ENCODE measurements around the gene C2CD3. TPM values are rescaled to one million over a fixed set of nuclear protein-coding genes. Genes with fewer than 3 reads are reported as not detected.

The C2CD3 gene
- total RNA-seq, 2 donors from 2014 or later, result 19.9 to 25.7 TPM

DNA sequence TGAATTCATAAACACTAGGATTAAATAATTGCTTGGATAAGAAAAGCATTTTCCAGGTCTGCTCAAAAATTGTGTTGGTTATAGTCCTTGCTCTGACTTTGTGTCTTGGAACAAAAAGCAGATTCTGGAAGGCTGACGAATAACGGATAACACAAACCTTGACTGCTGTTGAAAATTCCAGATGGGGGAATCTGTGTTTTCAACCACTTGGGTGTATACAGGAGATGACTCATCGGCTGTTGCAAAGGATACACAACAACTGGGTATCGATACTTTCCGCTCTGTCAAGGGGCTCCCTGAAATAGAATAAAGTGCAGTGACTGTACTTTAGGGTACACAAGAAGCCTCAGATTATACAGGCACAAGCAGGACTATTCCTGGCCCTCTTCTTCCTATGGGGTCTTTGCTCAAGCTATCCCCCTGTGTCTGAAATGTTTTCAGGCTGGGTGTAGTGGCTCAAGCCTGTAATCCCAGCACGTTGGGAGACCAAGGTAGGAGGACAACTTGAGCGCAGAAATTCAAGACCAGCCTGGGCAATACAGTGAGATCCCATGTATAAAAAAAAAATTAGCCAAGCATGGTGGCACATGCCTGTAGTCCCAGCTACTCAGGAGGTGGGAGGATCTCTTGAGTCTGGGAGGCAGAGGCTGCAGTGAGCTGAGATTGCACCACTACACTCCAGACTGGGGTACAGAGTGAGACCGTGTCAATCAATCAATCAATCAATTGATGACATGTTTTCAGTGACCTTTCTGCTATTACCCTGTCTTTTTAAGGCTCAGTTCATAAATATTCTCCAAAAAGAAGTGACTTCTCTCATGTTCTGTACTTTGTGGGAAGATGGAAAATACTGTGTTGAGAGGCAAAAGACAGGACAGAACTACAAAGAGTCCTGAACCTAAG lies 113.3 kb downstream of the C2CD3 start:
- Histone ChIP-seq H3K9me3 (no peaks in the 10 kb centered on the region), H3K27ac (no peak overlapping the region), H3K9ac (ENCODE audit: low read depth in 2 of 2, low read length in 2 of 2) (no peak overlapping the region), H3K27me3 (no peaks in the 10 kb centered on the region), H3K4me1 (no peaks in the 10 kb centered on the region), H3K4me3 (no peak overlapping the region), H3K36me3 (no peaks in the 10 kb centered on the region)
- no peak for DNase-seq
- TF ChIP-seq, protein P1, sequence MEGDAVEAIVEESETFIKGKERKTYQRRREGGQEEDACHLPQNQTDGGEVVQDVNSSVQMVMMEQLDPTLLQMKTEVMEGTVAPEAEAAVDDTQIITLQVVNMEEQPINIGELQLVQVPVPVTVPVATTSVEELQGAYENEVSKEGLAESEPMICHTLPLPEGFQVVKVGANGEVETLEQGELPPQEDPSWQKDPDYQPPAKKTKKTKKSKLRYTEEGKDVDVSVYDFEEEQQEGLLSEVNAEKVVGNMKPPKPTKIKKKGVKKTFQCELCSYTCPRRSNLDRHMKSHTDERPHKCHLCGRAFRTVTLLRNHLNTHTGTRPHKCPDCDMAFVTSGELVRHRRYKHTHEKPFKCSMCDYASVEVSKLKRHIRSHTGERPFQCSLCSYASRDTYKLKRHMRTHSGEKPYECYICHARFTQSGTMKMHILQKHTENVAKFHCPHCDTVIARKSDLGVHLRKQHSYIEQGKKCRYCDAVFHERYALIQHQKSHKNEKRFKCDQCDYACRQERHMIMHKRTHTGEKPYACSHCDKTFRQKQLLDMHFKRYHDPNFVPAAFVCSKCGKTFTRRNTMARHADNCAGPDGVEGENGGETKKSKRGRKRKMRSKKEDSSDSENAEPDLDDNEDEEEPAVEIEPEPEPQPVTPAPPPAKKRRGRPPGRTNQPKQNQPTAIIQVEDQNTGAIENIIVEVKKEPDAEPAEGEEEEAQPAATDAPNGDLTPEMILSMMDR (IDR thresholded peaks at IDR 0.05), result no peak
- intact Hi-C loops (cut with DNase I), result no loop called here

DNA sequence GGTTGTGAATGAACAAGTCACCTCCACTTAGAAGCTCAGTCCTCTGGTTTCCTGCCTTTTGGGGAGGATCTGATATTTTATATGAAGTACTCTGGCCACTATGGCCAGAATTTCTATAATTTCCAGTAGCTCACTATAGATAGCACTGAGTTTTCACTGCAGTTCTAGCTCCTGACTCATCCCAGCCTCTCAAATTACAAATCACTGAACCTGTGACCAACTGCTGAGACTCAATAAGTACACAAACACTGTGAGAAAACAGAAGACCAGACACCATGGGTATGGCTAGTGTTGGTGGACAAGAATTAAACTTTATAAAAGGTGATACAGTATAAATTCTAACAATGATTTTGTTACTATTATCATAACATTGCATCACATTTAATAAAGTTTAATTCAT lies 114.9 kb downstream of the C2CD3 start:
- TF ChIP-seq, protein P1 (IDR thresholded peaks at IDR 0.05), result no peak
- Histone ChIP-seq H3K27ac (no peak overlapping the region), H3K9me3 (no peaks in the 10 kb centered on the region), H3K27me3 (no peaks in the 10 kb centered on the region), H3K4me3 (no peak overlapping the region), H3K9ac (ENCODE audit: low read depth in 2 of 2, low read length in 2 of 2) (no peak overlapping the region), H3K4me1 (no peaks in the 10 kb centered on the region), H3K36me3 (no peaks in the 10 kb centered on the region)
- DNase-seq, result no peak
- intact Hi-C loops (cut with DNase I), result no loop called here

DNA sequence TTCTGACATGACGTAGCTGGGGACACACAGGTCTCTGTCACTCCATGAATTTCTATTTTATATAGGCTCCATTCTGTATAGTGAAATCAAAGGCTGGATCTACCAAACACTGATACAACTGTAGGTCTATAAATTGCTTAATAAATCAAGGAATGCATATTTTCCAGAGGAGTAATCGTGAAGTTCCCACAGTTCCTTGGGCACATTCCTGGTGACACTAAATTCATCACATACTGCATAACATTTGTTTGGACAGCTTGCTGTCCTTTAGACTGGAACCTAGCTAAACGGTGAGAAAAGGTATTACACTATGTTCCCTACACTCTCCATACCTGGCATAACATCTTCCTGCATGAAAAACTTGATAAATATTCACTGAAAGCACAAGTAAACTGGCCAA lies 120.3 kb downstream of the C2CD3 start:
- Histone ChIP-seq H3K27ac (no peak overlapping the region), H3K4me1 (no peaks in the 10 kb centered on the region), H3K27me3 (no peaks in the 10 kb centered on the region), H3K4me3 (no peak overlapping the region), H3K9me3 (no peaks in the 10 kb centered on the region), H3K9ac (ENCODE audit: low read depth in 2 of 2, low read length in 2 of 2) (no peak overlapping the region), H3K36me3 (no peaks in the 10 kb centered on the region)
- TF ChIP-seq, protein P1 (IDR thresholded peaks at IDR 0.05), result no peak
- no peak for DNase-seq
- intact Hi-C loops (cut with DNase I), result no loop called here

DNA sequence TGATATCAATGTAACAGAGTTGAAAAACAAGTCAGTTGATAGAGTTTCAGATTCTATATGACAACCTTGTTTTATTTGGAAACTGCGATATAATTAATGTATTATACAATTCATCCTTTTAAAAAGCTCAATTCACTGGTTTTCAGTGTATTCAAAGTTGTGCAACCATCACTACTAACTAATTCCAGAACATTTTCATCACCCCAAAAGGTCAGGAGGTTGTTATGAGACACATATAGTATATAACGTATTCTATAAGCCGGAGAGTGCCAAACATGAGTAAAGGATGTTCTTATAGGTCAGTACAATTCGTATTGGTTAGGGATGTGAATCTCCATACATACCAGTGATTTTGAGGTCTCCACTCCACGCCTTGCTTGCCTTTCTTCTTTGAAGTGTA lies 121.8 kb downstream of the C2CD3 start:
- no peak overlapping the region for H3K27ac ChIP-seq
- H3K27me3 ChIP-seq, result no peaks in the 10 kb centered on the region
- intact Hi-C loops (cut with DNase I), result no loop called here
- H3K9me3 ChIP-seq, result no peaks in the 10 kb centered on the region
- no peaks in the 10 kb centered on the region for H3K36me3 ChIP-seq
- no peak overlapping the region for H3K4me3 ChIP-seq
- no peak overlapping the region for H3K9ac ChIP-seq (ENCODE audit: low read depth in 2 of 2, low read length in 2 of 2)
- TF ChIP-seq, protein P1 (IDR thresholded peaks at IDR 0.05), result no peak
- no peak for DNase-seq
- no peaks in the 10 kb centered on the region for H3K4me1 ChIP-seq

DNA sequence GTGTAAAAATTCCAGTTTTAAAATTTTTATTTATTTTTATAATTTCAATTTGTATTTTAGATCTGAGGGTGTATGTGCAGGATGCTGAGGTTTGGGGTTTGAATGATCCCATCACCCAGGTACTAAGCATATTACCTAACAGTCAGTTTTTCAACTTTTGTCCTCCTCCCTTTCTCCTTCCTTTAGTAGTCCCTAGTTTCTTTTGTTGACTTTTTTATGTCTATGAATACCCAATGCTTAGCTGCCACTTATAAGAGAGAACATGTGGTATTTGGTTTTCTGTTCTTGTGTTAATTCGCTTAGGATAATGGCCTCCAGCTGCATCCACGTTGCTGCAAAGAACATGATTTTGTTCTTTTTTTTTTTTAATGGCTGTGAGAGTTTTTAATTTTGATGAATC lies 126.3 kb downstream of the C2CD3 start:
- intact Hi-C loops (cut with DNase I), result no loop called here
- no peak for DNase-seq
- H3K4me1 ChIP-seq, result no peaks in the 10 kb centered on the region
- H3K36me3 ChIP-seq, result no peaks in the 10 kb centered on the region
- H3K4me3 ChIP-seq, result no peak overlapping the region
- TF ChIP-seq, protein P1 (IDR thresholded peaks at IDR 0.05), result no peak
- H3K9me3 ChIP-seq, result no peaks in the 10 kb centered on the region
- no peaks in the 10 kb centered on the region for H3K27me3 ChIP-seq
- no peak overlapping the region for H3K27ac ChIP-seq
- no peak overlapping the region for H3K9ac ChIP-seq (ENCODE audit: low read depth in 2 of 2, low read length in 2 of 2)

All from colonic mucosa (tissue), 4 donors.